ENCODE data around the gene SRXN1. TPM values are rescaled to one million over a fixed set of nuclear protein-coding genes. Genes with fewer than 3 reads are reported as not detected.

SRXN1 gene
- total RNA-seq, 1 donor from 2014 or later, result 13.2 TPM

DNA sequence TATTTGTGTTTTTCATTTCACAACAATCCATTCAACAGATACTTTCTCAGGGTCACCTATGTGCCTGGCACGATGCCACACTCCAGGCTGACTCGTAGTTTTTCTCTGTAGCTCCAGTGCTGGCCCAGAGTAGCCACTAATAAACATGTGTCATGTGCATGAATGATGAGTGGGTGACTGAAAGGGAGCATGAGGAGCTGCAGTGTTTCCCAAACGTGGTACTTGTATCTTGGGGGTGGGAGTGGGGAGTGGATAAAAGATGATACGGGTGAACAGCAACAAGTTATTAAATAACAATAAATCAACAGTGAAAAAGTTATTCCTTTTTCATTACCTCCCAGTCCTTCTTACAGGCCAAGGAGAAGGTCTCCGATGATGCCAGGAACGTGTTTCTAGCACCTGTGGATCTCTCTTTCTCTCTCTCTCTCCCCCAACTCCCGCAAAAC is 17.1 kb downstream of the SRXN1 start:
- DNase-seq, result no peak

DNA sequence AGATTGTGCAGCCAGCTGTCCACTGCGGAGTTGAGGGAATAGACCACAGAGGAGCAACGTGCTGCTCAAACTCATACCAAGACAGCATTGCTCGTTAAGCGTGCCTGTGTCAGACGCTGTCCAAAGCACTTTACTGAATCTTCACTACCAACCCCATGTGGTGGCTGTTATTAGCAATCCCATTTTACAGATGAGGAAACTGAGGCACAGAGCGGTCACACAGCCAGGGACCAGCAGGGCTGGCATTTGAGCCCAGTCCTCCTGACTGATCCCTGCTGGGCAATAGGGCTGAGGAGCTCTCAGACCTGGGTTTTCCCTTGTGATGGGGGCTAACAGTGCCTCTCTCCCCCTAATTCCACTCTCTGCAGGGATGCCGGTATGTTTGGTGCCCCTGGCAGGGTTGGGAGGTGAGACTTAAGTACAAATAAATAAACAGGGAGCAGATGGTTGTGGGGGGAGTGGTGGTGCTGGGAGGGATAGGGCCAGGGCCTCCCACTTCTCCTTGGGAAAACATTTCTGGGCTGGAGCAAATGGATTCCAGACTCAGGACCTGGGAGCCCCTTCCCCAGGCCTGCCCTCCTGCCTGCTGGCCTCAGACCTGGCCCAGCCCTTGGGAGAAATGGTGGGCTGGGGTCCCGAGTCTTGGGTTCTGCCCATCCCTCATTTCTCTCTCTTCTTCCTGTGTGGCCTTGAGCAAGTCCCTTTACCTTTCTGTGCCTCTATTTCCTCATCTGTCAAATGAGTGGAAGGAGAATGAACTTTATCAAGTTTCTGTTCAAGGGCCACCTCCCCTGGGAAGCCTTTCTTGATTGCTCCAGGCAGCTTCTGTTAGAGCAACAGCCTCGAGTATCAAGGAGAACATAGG is 17.7 kb downstream of the SRXN1 start:
- no peak for DNase-seq

DNA sequence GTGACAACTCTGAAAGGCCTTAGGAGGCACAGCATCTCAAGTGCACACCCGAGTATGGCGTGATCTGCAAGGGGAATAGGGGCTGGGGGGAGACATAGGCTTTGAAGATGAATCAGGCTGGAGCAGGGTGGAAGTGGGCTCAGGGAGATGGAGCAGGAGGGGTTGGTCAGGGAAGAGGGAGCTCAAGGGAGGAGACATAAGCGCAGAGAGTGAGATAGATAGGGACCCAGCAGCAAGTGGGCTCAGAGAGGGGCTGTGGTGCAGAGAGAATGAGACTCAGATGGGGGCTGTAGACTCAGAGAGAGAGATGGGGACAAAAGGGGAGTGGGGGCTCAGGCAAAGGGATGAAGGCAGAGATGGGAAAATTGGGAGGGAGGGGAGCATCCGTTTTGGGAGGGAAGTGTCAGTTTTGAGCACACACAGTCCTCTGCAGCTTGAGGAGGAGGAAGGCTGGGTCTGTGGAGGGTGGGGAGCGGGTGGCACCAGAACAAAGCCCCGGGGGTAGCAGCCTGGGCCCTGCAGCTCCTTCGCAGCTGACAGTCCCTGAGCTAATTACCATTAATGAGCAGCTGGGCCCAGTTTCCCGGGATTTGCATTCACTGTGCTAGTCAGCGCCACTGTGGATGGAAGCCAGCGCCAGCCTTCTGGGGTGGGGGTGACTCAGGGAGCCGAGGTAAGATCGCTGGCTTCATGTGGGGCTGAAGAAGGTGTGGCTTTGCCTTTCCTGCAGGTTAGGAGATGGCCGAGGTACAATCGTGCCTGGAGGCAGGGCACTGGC is 18.7 kb downstream of the SRXN1 start:
- no peak for DNase-seq

DNA sequence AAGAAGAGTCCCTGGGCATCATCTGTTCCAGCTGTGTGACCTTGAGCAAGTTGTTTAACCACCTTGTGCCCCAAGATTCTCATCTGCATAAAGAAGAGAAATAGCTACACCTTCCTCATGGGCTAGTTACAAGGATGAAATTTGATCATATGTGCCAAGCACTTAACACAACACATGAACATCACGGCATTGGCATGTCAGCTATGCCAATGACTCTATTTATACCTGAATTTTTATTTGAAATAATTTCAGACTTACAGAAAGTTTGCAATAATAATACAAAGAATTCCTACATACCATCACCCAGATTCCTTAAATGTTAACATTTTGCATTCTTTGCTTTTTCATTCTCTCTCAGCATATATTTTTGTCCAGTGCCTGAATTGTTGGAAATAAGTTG is 21.9 kb downstream of the SRXN1 start:
- no peak for DNase-seq

DNA sequence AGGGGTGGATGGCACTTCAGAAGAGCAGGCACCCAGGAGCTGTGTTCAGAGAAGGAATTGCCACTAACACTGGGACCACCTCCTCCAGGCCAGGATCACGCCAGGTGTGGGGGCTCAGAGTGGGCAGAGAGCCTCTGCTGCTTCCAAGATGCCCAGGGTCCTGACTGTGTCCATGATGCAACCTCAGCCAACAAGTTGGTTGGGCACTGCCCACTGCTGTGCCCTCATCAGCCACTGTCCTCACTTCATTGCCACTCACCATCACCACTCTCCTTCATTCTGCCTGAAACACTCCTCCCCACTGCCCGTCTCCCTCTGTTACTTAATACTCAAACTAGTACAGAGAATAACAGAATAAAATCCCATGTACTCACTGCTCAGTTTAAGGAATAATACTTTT is 26.4 kb downstream of the SRXN1 start:
- DNase-seq, result no peak

DNA sequence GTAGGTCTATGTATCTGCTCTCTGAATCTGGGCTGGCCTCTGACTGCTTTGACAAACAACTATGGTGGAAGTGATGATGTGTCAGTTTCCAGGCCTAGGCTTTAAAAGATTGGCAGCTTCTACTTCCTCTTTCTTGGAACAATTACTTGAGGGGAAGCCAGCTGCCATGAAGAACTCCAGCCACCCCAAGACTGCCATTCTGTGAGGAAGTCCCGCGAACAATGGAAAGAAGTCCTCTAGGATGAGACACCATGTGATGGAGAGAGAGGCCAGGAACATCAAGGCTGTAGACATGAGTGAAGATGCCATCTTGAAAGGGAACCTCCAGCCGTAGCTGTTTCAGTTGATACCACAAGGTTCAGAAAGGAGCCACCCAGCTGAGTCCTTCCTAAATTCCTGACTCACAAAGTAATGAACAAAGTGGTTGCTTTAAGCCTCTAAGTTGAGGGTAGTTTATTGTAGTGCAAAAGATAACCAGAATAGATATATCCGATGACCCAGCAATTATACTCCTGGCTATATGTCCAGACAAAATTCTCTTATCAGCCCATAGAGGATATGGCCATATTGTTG is 27.6 kb downstream of the SRXN1 start:
- no peak for DNase-seq

DNA sequence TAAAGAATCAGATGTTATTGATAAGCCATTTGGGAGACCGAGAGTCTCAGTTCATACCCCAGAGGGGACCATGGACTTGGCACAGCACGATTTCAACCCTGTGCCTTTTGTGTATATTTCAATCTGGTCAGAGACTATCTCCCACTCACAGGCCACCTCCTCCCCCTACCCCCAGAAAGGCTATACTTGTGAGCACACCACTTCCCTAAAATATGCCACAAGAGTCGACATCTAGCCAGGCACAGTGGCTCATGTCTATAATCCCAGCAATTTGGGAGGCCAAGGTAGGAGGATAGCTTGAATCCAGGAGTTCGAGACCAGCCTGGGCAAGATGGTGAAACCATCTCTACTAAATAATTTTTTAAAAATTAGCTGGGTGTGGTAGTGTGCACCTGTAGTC is 29.3 kb downstream of the SRXN1 start:
- no peak for DNase-seq

DNA sequence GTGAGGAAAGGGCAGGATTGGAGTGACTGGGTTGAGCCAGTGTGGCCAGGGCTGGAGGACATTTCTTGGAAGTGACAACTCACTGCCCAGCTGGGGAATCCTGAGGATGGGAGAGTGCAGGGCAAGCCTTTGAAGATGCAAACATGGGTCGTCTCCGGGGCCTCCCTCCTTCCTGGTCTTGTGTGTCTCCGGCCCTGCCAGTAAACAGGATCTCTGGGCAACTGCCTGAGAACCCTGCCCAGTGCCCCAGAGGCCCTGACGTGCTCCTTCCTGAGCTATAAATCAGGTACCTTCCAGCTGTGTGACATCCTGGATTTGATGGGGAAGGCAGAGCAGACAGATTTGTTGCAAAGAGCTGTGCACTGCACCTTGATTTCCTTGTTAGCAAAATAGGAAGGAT is 30.0 kb downstream of the SRXN1 start:
- DNase-seq, result no peak

DNA sequence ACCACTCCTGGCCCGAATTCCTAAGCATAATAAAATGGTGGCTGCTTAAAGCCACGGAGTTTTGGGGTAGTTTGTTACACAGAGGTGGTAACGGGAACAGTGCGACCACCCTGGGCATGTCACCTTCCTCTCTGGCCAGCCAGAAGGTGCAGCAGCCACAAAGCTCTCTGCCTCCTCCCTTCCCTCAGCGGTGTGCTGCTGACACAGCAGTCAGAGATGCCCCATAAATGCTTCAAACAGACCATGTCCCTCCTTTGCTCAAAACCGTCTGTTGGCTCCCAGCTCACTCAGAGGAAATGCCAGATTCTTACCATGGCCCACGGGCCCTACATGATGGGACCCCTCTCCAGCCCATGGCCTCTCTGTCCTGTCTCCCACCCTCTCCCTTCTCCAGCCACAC is 30.8 kb downstream of the SRXN1 start:
- no peak for DNase-seq

DNA sequence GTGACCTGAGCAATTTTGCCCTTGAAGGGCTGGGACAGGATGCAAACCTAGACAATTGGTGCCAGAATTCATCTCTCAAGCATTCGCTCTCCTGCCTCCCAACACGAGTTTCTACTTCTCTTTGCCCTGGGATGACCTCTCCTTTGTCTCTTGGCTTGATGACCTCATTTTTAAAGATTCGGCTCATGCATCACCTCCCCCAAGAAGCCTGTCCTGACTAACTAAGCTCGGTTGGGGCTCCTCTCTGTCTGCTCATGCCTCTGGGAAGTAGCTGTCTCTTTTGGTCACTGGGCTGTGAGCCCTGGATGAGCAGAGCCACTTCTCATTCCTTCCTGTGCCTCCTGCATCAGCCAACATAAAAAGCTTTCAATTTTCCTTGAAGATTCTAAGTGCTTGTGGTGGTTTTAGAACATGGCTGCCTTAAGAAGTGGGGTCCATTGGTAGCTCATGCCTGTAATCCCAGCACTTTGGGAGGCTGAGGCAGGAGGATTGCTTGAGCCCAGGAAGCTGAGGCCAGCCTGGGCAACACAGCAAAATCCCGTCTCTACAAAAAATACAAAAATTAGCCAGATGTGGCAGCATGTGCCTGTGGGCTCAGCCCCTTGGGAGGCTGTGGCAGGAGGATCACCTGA is 31.8 kb downstream of the SRXN1 start:
- no peak for DNase-seq

DNA sequence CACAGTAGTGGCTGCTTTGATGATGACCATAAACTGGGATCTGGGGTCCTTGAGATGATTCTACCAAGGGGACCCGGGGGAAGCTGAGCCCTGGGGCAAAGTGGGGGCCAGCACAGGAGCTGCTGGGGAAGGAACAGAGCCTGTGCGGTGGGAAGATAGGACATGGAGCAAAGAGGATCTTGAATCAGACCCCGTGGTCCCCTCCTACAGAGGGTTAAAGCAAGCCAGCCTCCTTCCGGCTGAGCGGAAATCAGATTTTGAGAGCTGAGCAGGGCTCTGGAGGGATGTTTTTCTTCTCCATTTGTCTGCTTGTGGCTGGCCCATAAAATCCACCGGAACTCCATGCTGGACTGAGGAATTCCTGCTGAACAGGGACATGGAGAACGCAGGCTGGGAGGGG is 32.8 kb downstream of the SRXN1 start:
- no peak for DNase-seq

DNA sequence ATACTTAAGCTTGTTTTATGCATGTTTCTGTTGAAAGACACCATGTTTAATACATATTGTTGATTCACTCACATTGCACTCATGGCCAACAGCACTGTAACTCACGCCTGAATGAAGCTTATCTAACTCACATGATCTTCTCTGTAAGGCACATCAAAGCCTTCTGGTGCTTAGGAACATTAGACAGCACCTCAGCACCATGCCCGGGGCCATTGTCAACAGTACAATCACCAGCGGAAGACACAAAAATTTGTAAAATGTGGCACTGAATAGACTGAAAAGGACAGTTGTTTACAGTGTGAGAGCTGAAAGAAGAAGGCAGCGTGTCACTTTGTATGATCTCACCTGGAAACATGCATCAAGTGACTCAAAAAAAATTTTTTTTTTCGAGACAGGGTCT is 34.0 kb downstream of the SRXN1 start:
- no peak for DNase-seq

DNA sequence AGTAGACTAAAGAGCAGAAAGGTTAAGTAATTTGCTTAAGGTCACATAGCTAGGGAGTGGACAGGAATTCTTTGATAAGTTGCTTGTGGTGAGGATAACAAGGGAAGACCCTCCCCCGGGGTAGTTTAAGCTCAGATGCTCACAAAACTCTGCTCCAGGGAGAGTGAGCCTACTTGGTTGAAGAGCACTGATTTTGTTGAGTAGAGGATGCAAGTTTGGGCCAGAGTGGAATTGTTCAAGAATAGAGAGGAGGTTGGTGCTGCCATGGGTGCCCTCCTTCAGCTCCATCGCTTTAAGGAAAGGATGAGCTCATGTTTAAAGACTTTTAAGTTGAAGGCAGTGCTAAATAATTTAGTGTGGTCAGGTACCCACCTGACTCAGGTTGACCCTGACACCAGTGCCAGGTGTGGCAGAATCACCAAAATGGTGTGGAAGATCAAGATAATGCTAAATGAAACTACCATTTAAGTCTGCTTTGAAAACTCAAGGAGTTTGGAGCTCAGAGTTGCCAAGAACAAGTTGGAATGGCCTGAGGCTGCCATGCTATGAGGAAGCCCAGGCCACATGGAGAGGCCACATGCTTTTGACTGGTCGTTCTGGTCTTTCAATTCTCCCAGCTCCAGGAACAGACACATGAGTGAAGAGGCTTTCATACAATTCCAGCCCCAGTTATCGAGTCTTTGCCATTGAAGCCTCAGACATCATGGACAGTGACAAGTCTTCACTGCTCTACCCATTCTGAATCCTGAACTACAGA is 34.9 kb downstream of the SRXN1 start:
- DNase-seq, result no peak

DNA sequence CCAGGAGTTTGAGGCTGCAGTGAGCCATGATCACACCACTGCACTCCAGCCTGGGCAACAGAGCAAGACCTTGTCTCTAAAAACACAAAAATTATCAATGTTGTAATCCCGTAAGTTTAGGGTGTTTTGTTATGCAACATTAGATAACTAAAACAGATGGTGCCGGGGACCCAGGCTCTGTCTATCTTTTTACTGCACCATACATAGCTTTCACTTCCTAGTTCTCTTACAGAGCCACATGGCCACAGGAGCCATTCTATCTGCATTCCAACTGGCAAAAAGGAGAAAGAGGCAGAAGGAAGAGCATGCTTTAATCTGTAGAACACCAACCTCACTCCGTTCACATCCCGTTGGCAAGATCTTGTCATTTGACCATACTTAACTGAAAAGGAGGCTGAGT is 37.5 kb downstream of the SRXN1 start:
- no peak for DNase-seq

DNA sequence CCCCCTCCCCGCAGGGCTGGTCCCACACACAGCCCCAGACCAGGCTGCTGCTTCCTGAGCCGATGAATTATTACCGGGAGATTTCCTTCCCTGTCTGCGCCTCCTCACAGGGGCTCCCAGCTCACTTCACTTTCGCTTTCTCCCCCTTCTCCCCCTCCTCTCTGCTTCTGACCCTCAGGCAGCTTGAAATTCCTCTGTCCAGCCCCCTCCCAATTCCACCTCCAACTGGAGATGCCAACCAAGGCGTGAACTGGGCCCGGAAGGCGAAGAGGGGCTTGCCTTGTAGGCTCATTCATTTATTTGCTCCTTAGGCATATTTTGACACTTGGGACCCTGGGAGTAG is 41.2 kb downstream of the SRXN1 start:
- DNase-seq, result no peak

DNA sequence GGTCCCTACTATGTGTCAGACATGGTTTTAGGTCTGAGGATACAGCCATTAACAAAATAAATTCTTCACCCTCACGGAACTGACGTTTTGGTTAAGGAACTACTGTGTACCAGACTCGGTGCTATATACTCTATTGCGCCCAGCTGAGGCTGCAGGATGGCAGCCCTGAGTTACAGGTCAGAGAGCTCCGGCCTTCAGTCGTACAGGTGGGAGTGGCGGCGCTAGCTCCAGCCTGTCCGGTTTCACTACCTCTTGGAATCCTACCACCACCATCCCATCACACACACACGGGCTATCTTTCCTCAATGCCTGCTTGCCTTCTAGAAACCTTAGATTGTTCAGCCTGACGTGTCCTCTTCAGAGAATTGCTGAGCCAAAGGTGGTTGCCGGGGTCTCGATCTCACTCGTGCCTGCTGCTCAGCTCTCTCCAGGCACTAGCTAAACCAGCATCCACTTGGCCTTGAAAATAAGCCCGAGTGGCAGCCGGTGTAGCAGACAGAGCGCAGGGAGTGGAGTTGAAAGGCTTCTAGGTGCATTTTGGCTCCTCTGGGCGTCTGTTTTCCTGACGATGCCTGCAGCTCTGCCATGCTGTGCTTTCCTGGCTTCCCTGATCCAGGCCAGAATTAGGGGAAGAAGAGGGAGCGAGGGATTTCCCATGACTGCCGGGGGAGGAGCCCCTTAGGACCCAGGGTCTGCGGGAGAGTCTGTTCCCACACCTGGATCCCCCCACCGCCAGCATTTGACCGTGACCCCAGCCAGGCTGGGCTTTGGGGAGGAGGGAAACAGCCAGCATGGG is 41.8 kb downstream of the SRXN1 start:
- DNase-seq, result no peak

DNA sequence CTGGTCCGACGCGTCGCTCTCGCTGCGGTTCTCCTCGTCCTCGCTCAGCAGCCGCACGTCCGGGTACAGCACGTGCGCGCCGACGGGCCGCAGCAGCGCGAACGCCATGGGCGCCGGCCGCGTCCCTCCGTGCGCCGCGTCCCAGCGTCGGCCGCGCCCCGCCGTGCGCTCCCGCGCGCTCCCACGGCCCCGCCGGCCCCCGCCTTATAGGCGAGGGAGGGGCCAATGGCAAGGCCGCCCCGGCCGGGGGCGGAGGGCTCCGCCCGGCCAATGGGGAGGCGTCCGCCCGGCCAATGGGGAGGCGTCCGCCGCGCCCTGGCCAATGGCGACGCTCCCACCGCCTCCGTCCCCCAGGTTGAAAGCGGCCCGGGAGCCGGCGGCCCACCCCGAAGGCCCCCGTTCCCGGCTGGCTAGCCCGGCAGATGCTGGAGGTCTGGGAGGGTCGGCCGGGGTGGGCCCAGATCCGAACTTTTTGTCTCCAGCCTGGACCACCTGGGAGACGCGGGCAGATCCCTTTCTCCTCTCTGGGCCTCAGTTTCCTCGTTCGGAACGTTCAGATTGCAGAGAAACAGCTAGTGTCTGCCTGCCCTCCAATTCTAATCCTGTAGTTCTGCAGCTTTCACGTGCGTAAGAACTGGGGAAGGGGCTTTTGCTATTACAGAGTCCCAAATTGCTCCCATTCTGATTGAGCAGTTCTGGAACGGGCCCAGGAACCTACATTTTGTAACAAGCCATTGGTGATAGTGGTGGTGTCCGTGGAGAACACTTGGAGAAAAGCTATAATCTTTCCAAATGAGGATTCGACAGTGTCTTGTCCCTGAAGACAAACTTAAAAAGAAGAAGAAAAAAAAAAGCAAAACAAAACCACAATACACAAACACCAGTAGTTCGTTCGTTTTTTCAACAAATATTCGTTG is 42.6 kb downstream of the SRXN1 start, which contains the start of gene TCF15:
TSS of gene TCF15 (minus strand) at position 180 of the 917 bp plus-strand sequence. CDS start at position 108, 72 bp downstream.
- peak; percentile 80 for DNase-seq

DNA sequence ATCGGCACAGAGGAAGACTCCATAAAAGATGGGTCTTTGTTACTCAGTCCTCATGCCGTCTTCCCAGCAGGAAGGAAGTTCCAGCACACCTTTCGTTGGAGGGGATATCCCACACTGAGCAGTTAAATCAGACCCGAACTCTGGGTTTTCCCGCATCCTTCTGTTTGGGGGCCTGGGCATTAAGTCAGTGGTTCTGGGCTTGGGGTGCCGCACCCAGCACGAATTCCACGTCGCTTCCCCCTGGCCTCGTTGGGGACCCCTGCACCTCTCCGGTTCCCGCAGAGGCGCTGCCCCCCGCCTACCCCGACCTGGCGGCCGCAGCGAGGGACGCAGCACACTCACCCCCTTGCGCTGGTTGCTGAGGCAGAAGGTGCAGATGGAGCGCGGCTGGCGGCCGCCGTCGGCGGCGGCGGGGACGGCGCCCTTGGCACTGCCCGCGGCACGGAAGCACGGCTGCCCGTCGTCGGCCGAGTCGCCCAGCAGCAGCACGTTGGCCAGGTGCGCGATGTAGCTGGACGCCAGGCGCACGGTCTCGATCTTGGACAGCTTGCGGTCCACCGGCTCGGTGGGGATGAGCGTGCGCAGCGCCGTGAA is 43.5 kb downstream of the SRXN1 start:
- no peak for DNase-seq

DNA sequence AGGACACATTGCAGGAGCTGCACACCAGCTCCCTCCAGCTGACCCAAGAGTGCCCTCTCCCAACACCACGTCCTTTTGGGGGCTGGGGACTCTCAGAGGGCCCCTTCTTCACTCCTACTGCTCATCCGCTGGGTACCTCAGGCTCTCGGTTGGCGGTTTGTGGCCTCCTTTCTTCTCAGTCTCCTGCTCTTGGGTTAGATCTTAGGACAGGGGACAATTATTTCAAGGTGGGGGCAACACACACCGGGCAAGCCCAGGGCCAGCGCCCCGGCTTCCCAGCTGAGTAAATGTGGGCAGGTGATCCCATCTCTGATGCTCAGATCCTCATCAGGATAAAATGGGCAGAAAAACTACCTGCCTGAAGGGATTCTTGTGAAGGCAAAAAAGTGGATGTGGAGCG is 44.0 kb downstream of the SRXN1 start:
- no peak for DNase-seq

DNA sequence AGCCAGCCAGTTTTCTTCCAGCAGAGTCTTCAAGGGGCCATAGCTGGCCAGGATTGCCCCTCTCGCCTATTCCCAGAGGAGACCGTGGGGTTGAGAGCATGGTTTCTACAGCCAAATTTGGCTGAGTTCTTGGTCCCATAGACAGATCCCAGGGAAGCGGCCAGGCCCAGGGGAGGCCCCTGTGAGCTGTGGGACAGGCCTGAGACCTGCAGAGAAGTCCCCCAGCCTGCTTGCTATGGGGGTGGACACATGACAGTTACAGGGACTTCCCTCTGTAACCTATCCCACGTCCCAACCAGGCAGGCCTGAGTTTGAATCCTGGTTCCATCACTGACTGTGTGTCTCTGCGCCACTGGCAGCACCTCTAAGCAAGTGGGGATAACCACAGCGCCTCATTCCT is 45.5 kb downstream of the SRXN1 start:
- DNase-seq, result no peak

All from tongue (tissue), 2 donors.